CD4-positive, alpha-beta T cell treated with Interleukin-6 for 4 hours (primary cell): Measurements from ENCODE around the gene ISCU.
"Not testable (repeated sequence)": the region's sequence is repeated elsewhere in the genome, so short reads cannot be mapped to it uniquely, and the experiment has no call there.

Source experiments
- DNase-seq: peaks from one replicate; pipeline ENCODE4 v3.0.0-alpha.2; 2020; ENCODE audit warnings: mixed read lengths

The ISCU gene

DNA sequence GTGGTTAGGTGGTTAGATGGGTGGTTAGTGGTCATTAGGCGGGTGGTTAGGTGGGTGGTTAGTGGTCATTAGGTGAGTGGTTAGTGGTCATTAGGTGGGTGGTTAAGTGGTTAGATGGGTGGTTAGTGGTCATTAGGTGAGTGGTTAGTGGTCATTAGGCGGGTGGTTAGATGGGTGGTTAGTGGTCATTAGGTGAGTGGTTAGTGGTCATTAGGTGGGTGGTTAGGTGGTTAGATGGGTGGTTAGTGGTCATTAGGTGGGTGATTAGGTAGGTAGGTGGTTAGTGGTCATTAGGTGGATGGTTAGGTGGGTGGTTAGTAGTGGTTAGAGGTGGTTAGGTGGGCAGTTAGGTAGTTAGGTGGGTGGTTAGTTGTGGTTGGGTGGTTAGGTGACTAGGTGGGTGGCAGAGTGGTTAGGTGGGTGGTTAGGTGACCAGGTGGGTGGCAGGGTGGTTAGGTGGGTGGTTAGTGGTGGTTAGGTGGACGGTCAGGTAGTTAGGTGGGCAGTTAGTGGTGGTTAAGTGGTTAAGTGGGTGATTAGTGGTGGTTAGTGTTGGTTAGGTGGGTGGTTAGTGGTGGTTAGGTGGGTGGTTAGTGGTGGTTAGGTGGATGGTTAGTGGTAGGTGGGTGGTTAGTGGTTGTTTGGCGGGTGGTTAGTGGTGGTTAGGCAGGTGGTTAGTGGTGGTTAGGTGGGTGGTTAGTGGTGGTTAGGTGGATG, 43.5 kb downstream of the ISCU start:
- no peak for DNase-seq

GRCh38 chr12:108606492-108606891, 44.1 kb downstream of the ISCU start:
- DNase-seq: no peak

GRCh38 chr12:108607981-108608600, 45.7 kb downstream of the ISCU start:
- DNase-seq: no peak

DNA sequence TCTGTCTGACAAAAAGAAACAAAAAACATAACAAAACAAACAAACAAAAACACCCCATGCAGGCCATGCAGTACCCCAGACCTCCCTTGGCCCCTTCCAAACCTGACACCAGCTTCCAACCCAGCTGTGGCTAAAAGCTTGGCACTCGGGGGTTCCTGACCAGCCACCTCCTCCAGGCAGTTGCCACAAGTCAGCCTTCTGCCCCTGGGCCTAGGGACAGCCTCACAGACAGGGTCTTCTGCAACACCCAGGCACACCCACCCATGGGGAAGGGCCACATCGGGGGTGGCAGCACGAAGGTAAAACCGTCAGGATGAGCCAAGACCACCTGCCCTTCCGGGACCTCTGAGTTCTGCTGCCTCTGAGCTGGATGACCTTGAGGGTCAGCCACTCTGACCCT, 46.2 kb downstream of the ISCU start:
- DNase-seq: no peak

DNA sequence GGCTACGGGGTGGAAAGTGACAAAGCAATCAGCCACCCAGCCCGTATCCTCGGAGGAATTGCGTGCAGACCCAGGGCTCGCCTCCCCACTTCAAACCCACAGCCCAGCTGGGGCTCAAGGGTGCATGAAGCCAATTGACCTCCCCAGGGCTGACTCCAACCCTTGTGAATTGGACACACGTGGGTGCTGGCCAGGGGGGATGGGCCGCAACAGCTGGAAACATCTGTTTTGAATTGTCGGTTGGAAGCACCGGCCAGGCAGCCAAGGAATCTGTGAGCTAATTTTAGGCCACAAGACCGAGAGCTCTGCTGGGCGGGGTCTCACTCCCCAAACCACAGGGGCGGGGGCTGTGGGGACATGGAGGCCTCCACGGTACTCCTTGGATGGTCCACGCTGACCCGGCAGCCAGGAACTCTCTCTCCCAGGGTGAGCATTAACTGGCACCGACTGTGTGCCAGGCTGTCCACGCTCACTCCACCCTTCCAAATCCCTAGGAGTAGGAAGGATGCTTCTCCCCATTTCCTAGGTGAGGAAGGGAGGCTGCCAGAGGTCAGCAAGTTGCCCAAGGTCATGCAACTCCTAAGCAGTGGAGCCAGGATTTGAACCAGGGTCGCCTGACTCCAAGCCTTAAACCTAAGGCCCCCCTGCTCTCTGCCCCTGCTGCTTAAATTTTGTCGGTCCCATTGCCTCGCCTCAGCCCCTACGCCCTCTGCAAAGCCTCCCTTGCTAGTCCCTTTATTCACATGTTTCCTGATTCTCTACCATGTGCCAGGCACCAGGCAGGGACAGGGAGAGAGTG, 47.3 kb downstream of the ISCU start:
- no peak for DNase-seq

DNA sequence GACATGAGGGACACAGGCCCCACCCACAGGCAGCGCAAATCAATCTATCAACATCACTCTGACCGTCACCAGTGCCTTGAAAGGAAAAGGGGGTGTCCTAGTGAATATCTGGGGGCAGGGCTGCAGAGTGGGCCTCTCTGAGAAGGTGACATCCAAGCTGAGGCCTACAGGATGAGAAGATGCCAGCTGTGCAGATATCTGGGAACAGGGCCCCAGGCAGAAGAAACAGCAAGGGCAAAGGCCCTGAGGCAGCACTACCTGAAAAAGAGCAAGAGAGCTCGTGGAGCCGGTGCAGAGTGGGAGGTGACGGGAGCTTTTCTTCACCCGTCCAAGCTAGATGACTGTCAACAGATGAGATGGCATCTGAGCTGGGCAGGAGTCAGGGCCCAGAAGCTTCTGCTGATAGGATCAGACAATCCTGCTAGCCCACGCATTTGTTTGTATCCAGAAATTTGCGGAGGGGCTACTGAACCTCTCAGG, 48.0 kb downstream of the ISCU start:
- DNase-seq: no peak

DNA sequence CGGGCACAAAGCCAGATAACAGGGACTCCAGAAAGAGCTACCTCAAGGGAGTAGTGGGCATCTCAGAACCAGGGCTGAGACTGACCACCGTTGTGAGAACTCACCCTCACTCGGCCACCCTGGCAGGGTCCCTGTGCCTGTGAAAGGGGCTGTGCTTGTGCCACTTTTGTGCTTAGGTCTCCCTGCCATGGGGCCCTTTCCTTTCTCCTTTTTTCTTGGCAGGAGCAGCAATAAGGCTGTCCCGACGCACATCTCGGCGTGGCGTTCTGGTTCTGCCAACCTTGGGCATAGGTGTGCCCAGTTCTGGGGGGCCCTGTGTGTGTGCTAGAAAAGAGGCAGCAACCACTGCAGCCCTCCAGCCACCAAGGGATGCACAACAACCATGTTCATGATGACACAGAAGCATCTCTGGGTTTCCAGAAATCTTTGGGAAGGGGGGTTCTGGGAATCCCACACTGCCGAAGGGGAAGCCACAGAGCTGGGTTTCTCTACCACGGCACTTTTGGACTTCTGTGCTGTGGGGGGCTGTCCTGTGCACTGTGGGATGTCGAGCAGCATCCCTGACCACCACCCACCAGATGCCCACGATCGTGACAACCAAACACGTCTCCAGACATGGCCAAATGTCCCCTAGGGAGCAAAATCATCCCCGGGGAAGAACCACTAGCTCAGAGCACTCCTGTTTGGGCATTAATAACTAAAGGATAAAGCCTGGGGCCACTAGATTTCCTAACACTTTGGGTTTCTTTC, 48.6 kb downstream of the ISCU start:
- no peak for DNase-seq

DNA sequence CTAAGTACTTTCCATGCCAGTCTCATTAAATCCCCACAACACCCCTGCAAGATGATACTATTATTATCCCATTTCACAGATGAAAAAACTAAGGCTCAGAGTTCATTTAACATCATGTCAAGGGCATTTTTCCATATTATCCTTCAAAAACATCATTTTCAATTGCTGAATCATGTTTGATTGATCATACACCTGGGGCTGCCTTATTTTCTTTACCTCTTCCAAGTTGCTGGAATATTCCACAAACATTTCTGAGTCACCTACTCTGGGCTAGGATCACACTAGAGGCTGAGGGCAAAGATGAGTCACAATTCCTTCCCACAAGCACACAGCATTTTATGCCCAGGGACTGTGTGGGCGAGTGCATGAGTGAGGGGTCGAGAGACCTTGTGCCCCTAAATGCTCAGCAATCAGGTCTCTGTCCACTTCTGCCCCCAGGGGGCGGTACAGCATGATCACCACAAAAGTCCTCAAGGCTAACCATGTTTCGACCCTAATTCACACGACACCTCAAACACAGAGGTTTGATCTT, 49.6 kb downstream of the ISCU start:
- peak; percentile 71 for DNase-seq

DNA sequence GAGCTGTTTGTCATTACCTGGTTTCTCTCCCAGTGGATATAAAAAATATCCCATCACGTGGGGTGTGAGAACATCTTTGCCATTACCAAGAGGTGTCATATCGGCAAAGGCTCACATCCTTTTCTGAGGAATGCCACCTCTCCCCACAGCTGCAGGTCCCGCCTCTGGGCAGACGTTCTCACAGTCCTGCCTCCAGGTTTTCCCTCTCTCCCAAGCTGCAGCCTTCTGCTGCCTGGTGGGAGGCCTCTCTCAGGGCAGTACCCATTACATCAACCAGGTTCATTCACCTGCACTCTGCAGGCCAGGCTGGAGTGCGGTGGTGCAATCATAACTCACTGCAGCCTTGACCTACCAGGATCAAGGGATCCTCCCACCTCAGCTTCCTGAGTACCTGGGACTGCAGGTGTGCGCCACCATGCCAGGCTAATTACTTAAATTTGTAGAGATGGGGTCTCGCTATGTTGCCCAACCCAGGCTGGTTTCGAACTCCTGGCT, 50.4 kb downstream of the ISCU start:
- DNase-seq: no peak

GRCh38 chr12:108613548-108613947, 51.2 kb downstream of the ISCU start:
- DNase-seq: no peak

- DNase-seq: no peak
Observed at GRCh38 chr12:108614041-108614440, 51.6 kb downstream of the ISCU start.

GRCh38 chr12:108614639-108615038, 52.2 kb downstream of the ISCU start:
- DNase-seq: no peak

DNA sequence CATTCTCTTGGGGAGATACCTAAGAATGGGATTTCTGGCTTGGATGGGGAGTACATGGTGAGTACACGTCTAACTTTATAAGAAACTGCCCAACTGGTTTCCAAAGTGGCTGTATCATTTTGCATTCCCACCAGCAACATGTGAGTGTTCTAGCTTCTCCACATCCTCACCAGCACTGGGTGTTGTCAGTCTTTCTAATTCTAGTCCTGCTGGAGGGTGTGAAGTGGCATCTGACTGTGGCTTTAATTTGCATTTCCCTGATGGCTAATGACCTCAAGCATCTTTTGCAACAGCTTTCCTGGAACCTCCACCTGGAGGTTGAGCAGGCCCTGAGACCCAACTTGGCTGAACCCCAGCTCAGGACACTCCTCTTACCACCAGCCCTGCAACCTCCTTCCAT, 53.5 kb downstream of the ISCU start:
- DNase-seq: no peak

GRCh38 chr12:108616359-108616758, 54.0 kb downstream of the ISCU start:
- no peak for DNase-seq

DNA sequence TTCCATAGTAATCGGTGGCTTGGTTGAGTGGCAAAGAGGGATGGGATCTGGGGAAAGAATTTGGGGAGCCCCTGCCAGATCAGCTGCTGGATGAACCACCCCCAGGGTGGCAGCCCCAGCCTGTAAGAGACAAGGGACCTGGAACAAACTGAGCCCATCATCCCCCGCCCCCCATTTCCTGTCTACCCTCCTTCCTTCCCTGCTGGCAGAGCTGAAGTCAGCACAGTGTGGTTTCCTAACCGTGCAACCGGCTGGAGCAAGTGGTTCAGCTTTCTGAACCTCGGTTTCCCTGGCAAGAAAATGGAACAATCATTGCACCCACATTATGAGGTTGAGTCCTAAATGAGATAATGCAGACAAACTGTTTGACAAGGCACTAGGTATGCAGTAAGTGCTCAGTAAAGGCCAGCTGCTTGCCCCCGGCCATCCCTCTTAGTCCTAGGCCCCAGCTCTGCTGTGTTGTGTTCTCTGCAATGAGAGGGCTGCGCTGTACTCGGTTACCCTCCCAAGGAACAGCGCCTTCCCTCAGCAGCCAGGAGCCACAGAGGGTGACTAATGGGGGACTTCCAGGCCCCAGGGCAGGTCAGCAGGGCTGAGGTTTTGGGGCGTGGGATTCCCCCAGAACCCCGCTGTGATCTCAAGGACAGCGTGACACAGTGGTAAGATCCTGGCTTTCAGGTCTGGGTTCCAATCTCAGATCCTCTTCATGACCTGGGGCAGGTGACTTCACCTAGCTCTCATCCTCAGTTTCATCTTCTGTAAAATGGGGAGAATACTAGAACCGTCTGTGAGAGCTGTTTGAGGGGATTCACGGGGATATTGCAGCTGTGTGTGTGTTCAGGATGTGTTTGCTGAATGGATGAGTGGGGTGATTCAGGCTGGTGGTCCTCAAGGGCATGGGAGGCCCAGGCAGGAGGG, 54.8 kb downstream of the ISCU start:
- peak; percentile 77 for DNase-seq

DNA sequence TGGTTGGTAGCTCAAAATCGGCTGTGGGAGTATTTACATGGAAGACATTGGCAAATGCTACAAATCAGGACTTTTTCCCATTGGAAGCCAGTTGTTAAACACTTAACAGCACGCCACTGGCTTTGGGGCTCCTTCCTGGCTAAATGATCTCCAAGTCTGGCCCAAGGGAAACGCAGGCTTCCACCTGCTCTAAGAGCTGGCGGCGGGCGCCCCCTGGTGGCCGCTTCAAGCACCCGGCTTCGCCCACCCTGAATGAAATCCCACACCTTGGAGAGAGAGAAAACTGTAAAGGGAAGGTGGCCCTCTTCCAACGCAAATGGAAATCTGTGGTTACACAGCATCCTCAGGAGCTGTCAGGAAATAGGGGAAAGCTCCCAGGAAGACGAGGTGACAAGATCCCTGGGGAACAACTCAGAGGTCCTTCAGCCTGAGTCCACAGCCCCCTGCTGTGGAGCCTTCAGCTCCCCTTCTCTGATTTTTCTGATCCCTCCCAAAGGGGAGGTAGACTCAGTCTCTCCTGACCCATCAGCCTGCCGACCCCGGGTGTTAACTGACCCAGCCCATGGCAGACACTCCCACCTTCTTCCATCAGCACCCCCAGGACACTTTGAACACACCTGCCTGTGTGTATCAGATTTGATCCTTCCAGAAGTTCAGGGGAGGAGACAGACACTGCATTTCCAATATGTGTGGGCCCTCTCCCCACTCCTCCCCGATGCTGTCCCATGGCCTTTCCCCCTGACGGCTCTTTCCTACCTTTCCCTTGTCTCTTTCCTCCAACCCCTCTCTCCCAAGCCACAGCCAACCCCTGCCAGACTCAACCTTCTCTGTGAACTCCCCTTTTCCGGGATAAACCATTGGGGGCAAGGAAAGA, 55.9 kb downstream of the ISCU start:
- DNase-seq: peak; percentile 84

- not testable (repeated sequence) for DNase-seq
Observed at GRCh38 chr12:108618953-108619274, 56.5 kb downstream of the ISCU start.
